SK-N-SH treated with all-trans-retinoic acid at 6 μM for 48 hours (cell line): ENCODE data around the gene OXNAD1.

Experiments
- ATAC-seq: fragments of 200-7000 bp; cut with Tn5 transposase; 3 replicates; pipeline ENCODE4 v1.9.1; 2020; ENCODE audit warnings: mild to moderate bottlenecking, moderate library complexity
- BACH2 ChIP-seq: fragments of 250-450 bp; sonication (Bioruptor Pico); IDR thresholded peaks from 2 replicates; pipeline ENCODE4 v1.9.0; 2021; ENCODE audit warnings: mild to moderate bottlenecking, borderline replicate concordance
- CREB5 ChIP-seq: fragments of 250-450 bp; sonication (Bioruptor Pico); IDR thresholded peaks from 2 replicates; pipeline ENCODE4 v1.5.1; 2020; ENCODE audit warnings: low read depth, mild to moderate bottlenecking, moderate library complexity
- CSDC2 ChIP-seq: fragments of 250-450 bp; sonication (Bioruptor Pico); IDR thresholded peaks from 2 replicates; pipeline ENCODE4 v1.5.0; 2020; ENCODE audit warnings: mild to moderate bottlenecking, moderate library complexity
- GLIS3 ChIP-seq: fragments of 250-450 bp; sonication (Bioruptor Pico); IDR thresholded peaks from 2 replicates; pipeline ENCODE4 v1.5.0; 2020; ENCODE audit warnings: mild to moderate bottlenecking, moderate library complexity
- ISL1 ChIP-seq: fragments of 250-450 bp; sonication (Bioruptor Pico); IDR thresholded peaks from 2 replicates; pipeline ENCODE4 v2.1.2; 2022; ENCODE audit warnings: mild to moderate bottlenecking, moderate library complexity
- OSR1 ChIP-seq: fragments of 250-450 bp; sonication (Bioruptor Pico); IDR thresholded peaks from 2 replicates; pipeline ENCODE4 v1.8.0; 2022; ENCODE audit warnings: moderate library complexity, mild to moderate bottlenecking, inconsistent platforms
- PATZ1 ChIP-seq: fragments of 250-450 bp; sonication (Bioruptor Pico); IDR thresholded peaks from 2 replicates; pipeline ENCODE4 v1.8.0; 2020; ENCODE audit warnings: mild to moderate bottlenecking, moderate library complexity, borderline replicate concordance
- POU6F1 ChIP-seq: fragments of 250-450 bp; sonication (Bioruptor Pico); IDR thresholded peaks from 2 replicates; pipeline ENCODE4 v1.8.0; 2021; ENCODE audit warnings: low read depth, mild to moderate bottlenecking, moderate library complexity, borderline replicate concordance
- PPARA ChIP-seq: fragments of 250-450 bp; sonication (Bioruptor Pico); IDR thresholded peaks from 2 replicates; pipeline ENCODE4 v1.5.0; 2020; ENCODE audit warnings: mild to moderate bottlenecking, borderline replicate concordance
- RARB ChIP-seq: fragments of 250-450 bp; sonication (Bioruptor Pico); IDR thresholded peaks from 2 replicates; pipeline ENCODE4 v1.8.0; 2021; ENCODE audit warnings: mild to moderate bottlenecking, moderate library complexity
- SNAI2 ChIP-seq: fragments of 250-450 bp; sonication (Bioruptor Pico); IDR thresholded peaks from 2 replicates; pipeline ENCODE4 v1.5.0; 2020; ENCODE audit warnings: mild to moderate bottlenecking, moderate library complexity
- TCF4 ChIP-seq: fragments of 250-450 bp; sonication (Bioruptor Pico); IDR thresholded peaks from 2 replicates; pipeline ENCODE4 v1.8.0; 2021; ENCODE audit warnings: mild to moderate bottlenecking, moderate library complexity, borderline replicate concordance
- TSHZ2 ChIP-seq: fragments of 250-450 bp; sonication (Bioruptor Pico); IDR thresholded peaks from 2 replicates; pipeline ENCODE4 v1.5.0; 2020; ENCODE audit warnings: mild to moderate bottlenecking, moderate library complexity
- ZC3H10 ChIP-seq: fragments of 250-450 bp; sonication (Bioruptor Pico); IDR thresholded peaks from 2 replicates; pipeline ENCODE4 v1.5.1; 2021; ENCODE audit warnings: mild to moderate bottlenecking, moderate library complexity
- ZFP30 ChIP-seq: fragments of 450-650 bp; formaldehyde crosslinking; IDR thresholded peaks from 2 replicates; pipeline ENCODE4 v1.5.0; 2022; ENCODE audit warnings: mild to moderate bottlenecking, moderate library complexity
- ZNF565 ChIP-seq: fragments of 450-650 bp; formaldehyde crosslinking; conservative IDR thresholded peaks from 2 replicates; pipeline ENCODE4 v1.5.0; 2020; ENCODE audit warnings: low read depth, mild to moderate bottlenecking, moderate library complexity
- ZNF70 ChIP-seq: fragments of 450-650 bp; formaldehyde crosslinking; IDR thresholded peaks from 2 replicates; pipeline ENCODE4 v1.5.0; 2020; ENCODE audit warnings: mild to moderate bottlenecking, moderate library complexity

Gene OXNAD1

GRCh38 chr3:16323737-16324136, 58.7 kb downstream of the OXNAD1 start (continued):
- TF ChIP-seq ISL1 (no peak), OSR1 (CRISPR knock-in tag) (no peak)

GRCh38 chr3:16325850-16326249, 60.8 kb downstream of the OXNAD1 start:
- TF ChIP-seq CREB5 (CRISPR knock-in tag) (no peak), ZFP30 (CRISPR knock-in tag) (no peak), RARB (no peak), GLIS3 (no peak), TCF4 (CRISPR knock-in tag) (no peak), ZNF565 (CRISPR knock-in tag) (no peak)
- no peak for ATAC-seq

- no peak for ATAC-seq
- TF ChIP-seq TCF4 (CRISPR knock-in tag) (no peak), RARB (no peak), ZFP30 (CRISPR knock-in tag) (no peak), CSDC2 (CRISPR knock-in tag) (no peak), POU6F1 (CRISPR knock-in tag) (no peak), SNAI2 (CRISPR knock-in tag) (no peak), ZC3H10 (no peak), TSHZ2 (CRISPR knock-in tag) (no peak), PATZ1 (CRISPR knock-in tag) (no peak), ZNF70 (CRISPR knock-in tag) (no peak)
These were observed 61.8 kb downstream of the OXNAD1 start for GRCh38 chr3:16326724-16327349.

GRCh38 chr3:16328124-16328523, 63.1 kb downstream of the OXNAD1 start:
- TF ChIP-seq PATZ1 (CRISPR knock-in tag) (no peak), ZNF70 (CRISPR knock-in tag) (no peak), PPARA (CRISPR knock-in tag) (no peak), BACH2 (CRISPR knock-in tag) (no peak)
- TF ChIP-seq, all 23 proteins: peak for 0
- ATAC-seq = no peak
